ENCODE results near the gene GATAD2A.

Gene GATAD2A

GRCh38 chr19:19530423-19530804 lies 124.9 kb downstream of the GATAD2A start:
- no peak for DNase-seq (ENCODE audit: low read depth)
- peak; percentile 10 for TF ChIP-seq CTCF (IDR thresholded peaks at IDR 0.05; ENCODE audit: low read depth, low read length, missing control alignments)
- H3K4me3 ChIP-seq (ENCODE audit: low read depth, low read length), result no peak overlapping the region

GRCh38 chr19:19530889-19531288 lies 125.4 kb downstream of the GATAD2A start:
- no peak for TF ChIP-seq CTCF (IDR thresholded peaks at IDR 0.05; ENCODE audit: low read depth, low read length, missing control alignments)
- H3K4me3 ChIP-seq (ENCODE audit: low read depth, low read length), result no peak overlapping the region
- no peak for DNase-seq (ENCODE audit: low read depth)

DNA sequence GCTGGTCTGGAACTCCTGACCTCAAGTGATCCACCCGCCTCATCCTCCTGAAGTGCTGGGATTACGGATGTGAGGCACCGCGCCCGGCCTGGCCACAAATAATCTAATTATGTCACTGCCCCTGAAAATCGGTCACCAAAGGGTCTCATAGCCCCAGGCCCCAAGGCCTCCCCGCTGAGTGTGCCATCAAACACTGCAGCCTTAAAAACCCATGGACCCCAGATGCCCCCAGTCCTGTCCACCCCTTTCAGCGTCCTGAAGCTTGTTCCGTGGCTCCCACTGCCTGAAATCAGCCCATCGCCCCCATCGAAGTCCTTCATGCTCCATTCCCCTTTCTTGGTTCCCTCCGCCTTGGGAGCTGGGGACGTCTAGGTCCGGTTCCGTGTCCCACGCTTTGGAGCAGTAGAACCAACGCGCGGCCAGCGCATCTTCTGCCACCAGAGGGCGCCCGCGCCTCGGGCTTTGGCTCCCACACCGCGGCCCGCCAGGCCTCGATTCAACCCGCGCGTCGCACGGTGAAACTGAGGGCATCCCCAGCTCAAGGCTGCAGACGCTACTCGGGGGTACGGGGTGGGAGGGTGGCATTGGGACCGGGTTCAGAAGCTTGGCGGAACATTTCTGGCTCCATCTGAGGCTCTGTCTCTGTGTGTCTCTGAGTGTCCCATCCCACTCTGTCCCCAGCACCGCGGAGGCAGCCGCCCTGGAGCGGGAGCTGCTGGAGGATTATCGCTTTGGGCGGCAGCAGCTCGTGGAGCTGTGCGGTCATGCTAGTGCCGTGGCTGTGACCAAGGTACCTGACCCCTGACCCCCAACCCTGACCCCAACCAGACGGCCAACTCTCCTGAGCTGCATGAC lies 126.7 kb downstream of the GATAD2A start:
- DNase-seq (ENCODE audit: low read depth), result no peak
- TF ChIP-seq CTCF (IDR thresholded peaks at IDR 0.05; ENCODE audit: low read depth, low read length, missing control alignments), result peak; percentile 96
- H3K4me3 ChIP-seq (ENCODE audit: low read depth, low read length), result no peak overlapping the region

GRCh38 chr19:19532806-19533701 lies 127.6 kb downstream of the GATAD2A start:
- TF ChIP-seq CTCF (IDR thresholded peaks at IDR 0.05; ENCODE audit: low read depth, low read length, missing control alignments), result no peak
- DNase-seq (ENCODE audit: low read depth), result no peak
- H3K4me3 ChIP-seq (ENCODE audit: low read depth, low read length), result no peak overlapping the region

GRCh38 chr19:19533841-19534240 lies 128.4 kb downstream of the GATAD2A start:
- no peak overlapping the region for H3K4me3 ChIP-seq (ENCODE audit: low read depth, low read length)
- no peak for TF ChIP-seq CTCF (IDR thresholded peaks at IDR 0.05; ENCODE audit: low read depth, low read length, missing control alignments)
- DNase-seq (ENCODE audit: low read depth), result no peak

DNA sequence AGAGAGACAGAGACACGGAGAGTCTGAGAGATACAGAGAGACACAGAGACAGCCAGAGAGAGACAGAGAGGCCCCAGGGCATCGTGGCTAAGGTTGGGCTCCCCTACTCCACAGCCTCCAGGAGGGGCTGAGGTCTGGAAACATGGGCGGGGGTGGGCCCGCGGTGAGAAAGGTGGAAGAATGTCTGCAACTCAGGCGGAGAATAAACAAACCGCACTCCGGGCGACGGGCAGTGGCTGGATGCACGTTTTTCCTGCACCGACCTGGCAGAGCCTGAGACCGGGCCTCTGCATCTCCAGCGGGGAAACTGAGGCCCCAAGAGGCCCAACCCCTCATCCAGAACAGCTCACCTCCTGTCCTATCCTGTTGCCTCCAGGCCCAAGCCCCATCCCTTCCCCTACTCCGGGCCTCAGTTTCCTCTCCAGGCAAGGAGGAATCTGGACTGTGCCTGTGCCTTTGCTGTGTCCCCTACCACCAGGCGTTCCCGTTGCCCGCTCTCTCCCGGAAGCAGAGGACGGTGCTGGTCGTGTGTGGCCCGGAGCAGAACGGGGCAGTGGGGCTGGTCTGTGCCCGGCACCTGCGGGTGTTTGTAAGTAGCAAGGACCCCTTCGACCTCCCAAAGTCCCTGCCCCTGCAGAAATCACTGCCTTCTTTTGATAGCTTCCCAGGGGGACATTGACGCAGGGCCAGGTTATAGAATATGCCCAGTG lies 129.2 kb downstream of the GATAD2A start:
- H3K4me3 ChIP-seq (ENCODE audit: low read depth, low read length), result no peak overlapping the region
- DNase-seq (ENCODE audit: low read depth), result no peak
- no peak for TF ChIP-seq CTCF (IDR thresholded peaks at IDR 0.05; ENCODE audit: low read depth, low read length, missing control alignments)
